Activated CD4-positive, alpha-beta T cell treated with anti-CD3 and anti-CD28 coated beads for 36 hours (primary cell): Measurements from ENCODE around the gene TDP1. TPM values are rescaled to one million over a fixed set of nuclear protein-coding genes. Genes with fewer than 3 reads are reported as not detected.
A peak's percentile ranks its signal among the peaks of the same experiment; 100 is the strongest.
"Not testable (repeated sequence)": the region's sequence is repeated elsewhere in the genome, so short reads cannot be mapped to it uniquely, and the experiment has no call there.

ENCODE experiments used
- ATAC-seq: fragments of 200-7000 bp; cut with Tn5 transposase; one replicate; pipeline ENCODE4 v1.10.0; 2021; ENCODE audit warnings: mild to moderate bottlenecking, moderate library complexity
- CTCF ChIA-PET: fragments of 350-600 bp; sonication (Branson Sonifier 250); formaldehyde crosslinking; loops from one replicate; lab custom pipeline; 2021; ENCODE audit warnings: antibody characterized with exemption; lab: Charles Lee
- POLR2A ChIA-PET: fragments of 350-600 bp; sonication (Branson Sonifier 250); formaldehyde crosslinking; loops from one replicate; lab custom pipeline; 2021; ENCODE audit warnings: antibody characterized with exemption, inconsistent platforms; lab: Charles Lee
- DNase-seq: peaks from one replicate; pipeline ENCODE4 v3.0.0-alpha.2; 2020
- H3K27ac Mint-ChIP-seq: one replicate; pipeline ENCODE4 v1.8.0; 2021; ENCODE audit warnings: mixed read lengths
- H3K27me3 Mint-ChIP-seq: one replicate; pipeline ENCODE4 v1.8.0; 2021; ENCODE audit warnings: mixed read lengths
- H3K36me3 Mint-ChIP-seq: one replicate; pipeline ENCODE4 v1.8.0; 2021; ENCODE audit warnings: low read depth, mixed read lengths
- H3K4me1 Mint-ChIP-seq: one replicate; pipeline ENCODE4 v1.8.0; 2021; ENCODE audit warnings: mixed read lengths
- H3K4me3 Mint-ChIP-seq: one replicate; pipeline ENCODE4 v1.8.0; 2021; ENCODE audit warnings: mild to moderate bottlenecking, moderate library complexity, mixed read lengths
- H3K9me3 Mint-ChIP-seq: one replicate; pipeline ENCODE4 v1.8.0; 2021; ENCODE audit warnings: low read depth, mixed read lengths
- intact Hi-C, 2 experiments: fragments of 100-400 bp; cut with DNase I in 1 of 2; cut with micrococcal nuclease in 1 of 2; formaldehyde crosslinking; loops; one replicate each; pipeline versions ENCODE4 v1.14.2 to v1.15.1; 2022 to 2024; cut with DNase I, micrococcal nuclease
- total RNA-seq, 2 experiments: library from RNA; stranded (reverse); gene quantifications; one replicate each; pipeline ENCODE4 v1.2.3, GENCODE V29; 2021

TDP1 gene
- total RNA-seq, 2 experiments from 2014 or later: 101 to 108 TPM

DNA sequence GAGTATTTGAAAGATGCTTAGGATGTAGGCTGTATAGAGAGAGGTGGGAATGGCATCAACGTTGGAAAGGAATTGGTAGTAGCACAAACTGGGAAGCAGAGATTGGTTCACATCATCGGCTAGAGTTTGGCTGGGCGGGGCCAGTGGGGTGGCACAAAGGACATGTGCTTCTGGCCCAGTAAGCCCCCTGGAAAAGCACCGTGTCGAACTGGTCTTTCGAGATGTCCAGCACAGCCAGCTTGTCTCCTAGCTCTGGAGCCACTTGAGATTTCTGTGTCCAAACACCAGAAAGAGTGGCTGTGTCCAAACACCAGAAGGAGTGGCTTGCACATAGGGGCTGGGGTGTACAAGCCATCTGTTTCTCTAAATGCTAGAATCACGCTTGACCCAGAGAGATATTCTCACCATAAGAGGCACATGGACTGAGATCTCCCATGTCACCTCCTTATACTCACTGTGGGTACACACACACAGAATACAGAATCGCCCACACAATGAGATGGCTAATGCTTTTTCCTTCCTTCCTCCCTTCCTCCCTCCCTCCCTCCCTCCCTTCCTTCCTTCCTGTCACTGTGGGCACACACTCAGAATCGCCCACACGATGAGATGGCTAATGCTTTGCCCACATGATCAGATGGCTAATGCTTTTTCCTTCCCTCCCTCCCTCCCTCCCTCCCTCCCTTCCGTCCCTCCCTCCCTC is 64.2 kb downstream of the TDP1 start:
- Mint-ChIP-seq H3K27me3 (no peaks in the 10 kb centered on the region), H3K4me3 (no peak overlapping the region), H3K36me3 (peaks cover 77% of the 10 kb centered on the region), H3K4me1 (peaks cover 5% of the 10 kb centered on the region), H3K27ac (no peak overlapping the region), H3K9me3 (no peaks in the 10 kb centered on the region)
- POLR2A ChIA-PET: no interaction called here
- intact Hi-C loops: no loop called here
- ATAC-seq (no peak), DNase-seq (no peak)
- CTCF ChIA-PET: no interaction called here

DNA sequence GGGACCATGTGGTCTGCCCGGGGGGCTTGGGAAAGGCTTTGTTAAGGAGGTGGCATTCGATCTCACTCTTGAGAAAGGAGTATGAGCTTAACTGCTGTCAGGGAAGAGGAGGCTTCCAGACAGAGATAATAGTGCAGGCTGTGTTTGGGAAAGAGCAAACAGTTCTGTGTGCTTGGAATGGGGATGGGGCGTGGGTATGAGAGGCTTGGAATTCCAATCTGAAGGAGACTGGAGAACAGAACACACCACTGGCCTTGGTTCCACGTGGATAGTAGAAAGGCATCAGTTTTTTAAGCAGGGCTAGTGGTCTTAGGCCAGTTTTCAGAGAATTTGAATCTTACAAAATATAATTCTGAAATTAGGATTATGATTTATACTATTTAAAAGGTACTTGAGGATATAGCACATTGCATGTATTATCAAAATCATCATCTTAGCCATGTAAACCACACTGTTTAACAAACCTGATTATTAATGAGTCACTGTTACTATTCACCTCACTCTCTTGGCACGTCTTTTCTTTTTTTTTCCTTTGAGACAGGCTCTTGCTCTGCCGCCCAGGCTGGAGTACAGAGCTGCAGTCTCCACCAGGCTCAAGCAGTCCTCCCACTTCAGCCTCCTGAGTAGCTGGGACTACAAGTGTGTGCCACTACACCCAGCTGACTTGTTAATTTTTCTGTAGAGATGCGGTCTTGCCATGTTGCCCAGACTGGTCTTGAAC is 67.6 kb downstream of the TDP1 start:
- ChIA-PET CTCF (no interaction called here), POLR2A (interaction anchor here (0.6 kb wide), 1 partner anchor 726 kb away, joined by 7 read pairs; no protein-coding TSS in a partner anchor)
- peaks cover 66% of the 10 kb centered on the region for H3K36me3 Mint-ChIP-seq
- H3K4me1 Mint-ChIP-seq: peaks cover 5% of the 10 kb centered on the region
- intact Hi-C loops: no loop called here
- H3K27ac Mint-ChIP-seq: no peak overlapping the region
- ATAC-seq (no peak), DNase-seq (no peak)
- H3K4me3 Mint-ChIP-seq: no peak overlapping the region
- no peaks in the 10 kb centered on the region for H3K9me3 Mint-ChIP-seq
- H3K27me3 Mint-ChIP-seq: no peaks in the 10 kb centered on the region

DNA sequence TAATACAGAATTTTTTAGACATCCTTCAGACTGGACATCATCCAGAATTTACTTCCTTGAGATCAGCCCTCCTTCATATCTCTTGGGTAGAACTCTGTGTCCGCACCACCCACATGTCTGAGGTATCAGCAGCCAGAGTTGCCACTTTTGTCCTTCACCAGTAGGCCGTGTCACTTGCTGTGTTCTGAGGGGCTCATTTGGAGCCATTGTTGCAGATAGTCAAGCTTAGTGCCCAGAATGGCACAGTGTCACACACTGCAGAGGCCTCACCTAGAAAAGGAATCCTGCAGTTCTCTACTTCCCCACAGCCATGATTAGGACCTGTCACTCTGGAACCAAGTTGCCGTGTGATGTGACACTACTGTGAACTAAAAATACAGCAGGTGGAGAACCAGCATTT is 69.2 kb downstream of the TDP1 start:
- peaks cover 3% of the 10 kb centered on the region for H3K4me1 Mint-ChIP-seq
- intact Hi-C loops: no loop called here
- H3K27ac Mint-ChIP-seq: no peak overlapping the region
- H3K9me3 Mint-ChIP-seq: no peaks in the 10 kb centered on the region
- peaks cover 59% of the 10 kb centered on the region for H3K36me3 Mint-ChIP-seq
- ATAC-seq: no peak
- CTCF ChIA-PET: no interaction called here
- H3K27me3 Mint-ChIP-seq: no peaks in the 10 kb centered on the region
- no peak for DNase-seq
- POLR2A ChIA-PET: no interaction called here
- H3K4me3 Mint-ChIP-seq: no peak overlapping the region

DNA sequence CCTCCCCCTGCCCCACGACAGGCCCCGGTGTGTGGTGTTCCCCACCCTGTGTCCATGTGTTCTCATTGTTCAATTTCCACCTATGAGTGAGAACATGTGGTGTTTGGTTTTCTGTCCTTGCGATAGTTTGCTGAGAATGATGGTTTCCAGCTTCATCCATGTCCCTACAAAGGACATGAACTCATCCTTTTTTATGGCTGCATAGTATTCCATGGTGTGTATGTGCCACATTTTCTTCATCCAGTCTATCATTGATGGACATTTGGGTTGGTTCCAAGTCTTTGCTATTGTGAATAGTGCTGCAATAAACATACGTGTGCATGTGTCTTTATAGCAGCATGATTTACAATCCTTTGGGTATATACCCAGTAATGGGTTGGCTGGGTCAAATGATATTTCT is 70.9 kb downstream of the TDP1 start:
- DNase-seq, CTCF ChIA-PET, ATAC-seq, H3K27me3 Mint-ChIP-seq, H3K9me3 Mint-ChIP-seq, H3K4me1 Mint-ChIP-seq, POLR2A ChIA-PET, intact Hi-C loops, H3K27ac Mint-ChIP-seq, H3K4me3 Mint-ChIP-seq: not testable (repeated sequence)
- H3K36me3 Mint-ChIP-seq: peaks cover 58% of the 10 kb centered on the region

DNA sequence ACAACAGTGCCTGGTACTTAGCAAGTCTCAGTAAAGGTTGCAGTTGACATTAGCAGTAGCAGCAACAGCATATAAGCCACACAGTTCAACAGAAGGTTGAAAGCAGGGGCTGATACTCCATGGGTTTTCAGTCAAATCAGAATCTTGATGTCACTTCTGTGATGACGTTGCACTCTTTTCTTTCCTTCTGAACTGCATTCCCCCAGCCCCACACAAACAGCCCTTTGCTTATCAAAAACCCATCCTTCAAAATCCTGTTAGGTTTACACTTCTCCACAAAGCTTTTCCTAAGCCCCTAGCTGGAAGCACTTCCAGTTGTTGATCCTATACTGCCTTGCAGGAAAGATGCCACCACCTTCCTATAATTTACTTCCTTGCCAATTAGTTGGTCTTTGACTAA is 72.1 kb downstream of the TDP1 start:
- intact Hi-C loops: no loop called here
- no peak for DNase-seq
- no peak overlapping the region for H3K4me3 Mint-ChIP-seq
- no peak for ATAC-seq
- no peak overlapping the region for H3K27ac Mint-ChIP-seq
- H3K4me1 Mint-ChIP-seq: no peaks in the 10 kb centered on the region
- ChIA-PET CTCF (interaction anchor here (0.6 to 1.5 kb wide), 3 partner anchors 11 to 55 kb away, joined by 4 read pairs; no protein-coding TSS in a partner anchor), POLR2A (no interaction called here)
- H3K27me3 Mint-ChIP-seq: no peaks in the 10 kb centered on the region
- no peaks in the 10 kb centered on the region for H3K9me3 Mint-ChIP-seq
- H3K36me3 Mint-ChIP-seq: peaks cover 59% of the 10 kb centered on the region

DNA sequence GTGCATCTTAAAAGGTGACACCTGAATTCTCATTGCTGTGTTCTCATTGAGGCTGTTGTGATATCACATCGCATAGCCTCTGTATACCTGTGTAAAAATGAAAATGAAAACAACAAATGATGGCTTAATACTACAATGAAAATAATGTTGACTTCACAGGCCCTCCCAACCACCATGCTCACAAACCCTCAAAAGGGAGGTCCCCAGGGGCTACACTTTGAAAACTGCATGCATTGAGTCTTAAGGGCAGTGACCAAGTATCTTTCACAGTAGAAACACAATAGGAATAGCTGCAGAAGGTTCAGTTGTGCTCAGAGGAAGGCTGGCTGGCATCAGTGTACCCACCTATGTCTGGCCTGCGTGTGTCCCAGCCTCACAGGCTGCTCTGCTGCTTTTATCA is 78.4 kb downstream of the TDP1 start:
- no peak for DNase-seq
- peaks cover 59% of the 10 kb centered on the region for H3K36me3 Mint-ChIP-seq
- H3K9me3 Mint-ChIP-seq: no peaks in the 10 kb centered on the region
- no peak overlapping the region for H3K27ac Mint-ChIP-seq
- ChIA-PET CTCF (no interaction called here), POLR2A (interaction anchor here (0.6 kb wide), 1 partner anchor 95 kb away, joined by 3 read pairs; no protein-coding TSS in a partner anchor)
- no peaks in the 10 kb centered on the region for H3K27me3 Mint-ChIP-seq
- intact Hi-C loops: no loop called here
- H3K4me3 Mint-ChIP-seq: no peak overlapping the region
- H3K4me1 Mint-ChIP-seq: peaks cover 8% of the 10 kb centered on the region
- ATAC-seq: no peak

DNA sequence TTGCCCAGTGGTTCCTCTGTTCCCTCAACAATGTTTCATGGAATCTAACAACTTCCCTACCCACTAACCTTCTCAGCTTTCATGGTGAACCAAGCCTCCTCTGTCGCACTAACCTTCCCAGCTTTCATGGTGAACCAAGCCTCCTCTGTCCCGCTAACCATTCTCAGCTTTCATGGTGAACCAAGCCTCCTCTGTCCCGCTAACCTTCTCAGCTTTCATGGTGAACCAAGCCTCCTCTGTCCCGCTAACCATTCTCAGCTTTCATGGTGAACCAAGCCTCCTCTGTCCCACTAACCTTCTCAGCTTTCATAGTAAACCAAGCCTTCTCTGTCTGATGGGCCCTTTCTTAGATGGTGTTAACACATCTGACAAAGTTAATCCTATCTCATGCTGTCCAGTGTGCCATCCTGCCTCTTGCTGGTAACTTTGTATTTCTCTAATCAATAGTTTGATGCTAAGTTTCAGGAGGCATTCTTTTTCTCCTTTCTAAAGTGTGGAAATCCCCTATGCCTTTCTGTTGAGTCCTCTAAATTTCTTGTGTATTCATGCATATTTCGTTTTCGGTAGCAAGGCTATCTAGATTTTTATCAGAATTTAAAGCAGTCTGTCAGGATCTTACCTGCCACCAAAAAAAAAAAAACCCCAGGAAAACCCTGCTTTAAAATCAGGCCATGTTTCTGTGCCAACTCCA is 79.3 kb downstream of the TDP1 start:
- ChIA-PET POLR2A (interaction anchor here (0.6 kb wide), 1 partner anchor 96 kb away, joined by 3 read pairs; no protein-coding TSS in a partner anchor), CTCF (interaction anchor here (0.6 kb wide), 1 partner anchor 1032 kb away, joined by 3 read pairs; no protein-coding TSS in a partner anchor)
- no peaks in the 10 kb centered on the region for H3K9me3 Mint-ChIP-seq
- DNase-seq (no peak), ATAC-seq (peak; percentile 33)
- H3K36me3 Mint-ChIP-seq: peaks cover 62% of the 10 kb centered on the region
- no peak overlapping the region for H3K4me3 Mint-ChIP-seq
- intact Hi-C loops: no loop called here
- H3K27ac Mint-ChIP-seq: peak overlapping the region; percentile 7
- H3K27me3 Mint-ChIP-seq: no peaks in the 10 kb centered on the region
- peaks cover 11% of the 10 kb centered on the region for H3K4me1 Mint-ChIP-seq

DNA sequence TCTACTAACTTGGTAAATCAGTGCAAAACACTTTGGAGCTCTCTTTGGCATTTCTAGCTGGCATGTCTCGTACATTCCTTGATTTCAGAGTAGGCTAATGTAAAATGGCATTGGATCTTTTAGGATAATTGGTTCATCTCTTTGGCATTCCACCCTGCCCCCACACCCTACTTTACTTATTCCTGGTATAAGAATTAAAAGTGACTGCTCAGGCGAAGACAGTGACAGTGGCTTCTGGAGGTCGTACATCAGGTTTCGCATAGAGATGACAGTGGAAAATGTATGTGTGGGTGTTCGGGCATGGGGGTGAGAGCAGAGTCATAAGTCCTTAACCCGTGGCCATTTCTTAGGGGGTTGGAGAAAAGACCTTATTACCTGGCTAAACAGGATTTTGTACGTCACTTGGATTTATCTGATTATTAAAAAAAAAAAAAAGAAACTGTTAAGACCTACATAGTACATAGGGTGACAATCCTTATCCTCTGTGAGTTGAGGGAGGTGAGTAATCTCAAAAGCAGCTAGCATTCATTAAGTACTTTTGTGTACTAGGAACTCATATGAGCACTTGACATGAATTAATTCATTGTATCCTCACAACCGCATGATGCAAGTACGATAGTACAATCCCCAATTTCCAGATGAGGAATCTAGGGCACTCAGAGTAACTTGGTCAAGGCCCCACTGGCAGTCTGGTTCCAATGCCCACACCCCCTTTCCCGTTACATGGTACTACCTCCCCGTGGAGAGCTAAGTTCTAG is 83.7 kb downstream of the TDP1 start:
- Mint-ChIP-seq H3K27me3 (no peaks in the 10 kb centered on the region), H3K27ac (no peak overlapping the region), H3K9me3 (no peaks in the 10 kb centered on the region), H3K36me3 (peaks cover 68% of the 10 kb centered on the region), H3K4me3 (no peak overlapping the region), H3K4me1 (peaks cover 22% of the 10 kb centered on the region)
- ChIA-PET POLR2A (no interaction called here), CTCF (interaction anchor here (1.6 kb wide), 1 partner anchor 12 kb away, joined by 4 read pairs; no protein-coding TSS in a partner anchor)
- DNase-seq (no peak), ATAC-seq (no peak)
- intact Hi-C loops: no loop called here

DNA sequence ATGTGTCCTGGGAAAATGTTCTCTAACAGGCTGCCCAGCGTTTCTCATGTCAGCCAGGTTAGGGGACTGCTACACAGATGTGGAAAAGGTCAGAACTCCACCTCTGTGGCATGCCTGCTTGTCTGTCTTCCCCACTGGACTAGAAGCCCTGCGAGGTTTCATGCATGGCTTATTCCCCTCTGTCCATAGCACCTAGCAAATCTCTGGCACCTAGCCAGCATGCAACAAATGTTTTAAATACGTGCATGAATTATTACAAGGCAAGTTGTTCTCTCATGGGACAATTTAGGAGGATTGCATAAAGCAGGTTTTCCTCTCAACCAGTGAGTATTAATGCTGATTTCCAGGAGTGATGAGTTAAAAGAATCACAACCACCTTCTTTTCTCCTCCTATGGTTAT is 84.7 kb downstream of the TDP1 start:
- DNase-seq: no peak
- ChIA-PET POLR2A (no interaction called here), CTCF (no interaction called here)
- no peak overlapping the region for H3K4me3 Mint-ChIP-seq
- H3K9me3 Mint-ChIP-seq: no peaks in the 10 kb centered on the region
- no peak for ATAC-seq
- no peaks in the 10 kb centered on the region for H3K27me3 Mint-ChIP-seq
- H3K27ac Mint-ChIP-seq: no peak overlapping the region
- intact Hi-C loops: no loop called here
- peaks cover 64% of the 10 kb centered on the region for H3K36me3 Mint-ChIP-seq
- H3K4me1 Mint-ChIP-seq: peaks cover 15% of the 10 kb centered on the region

DNA sequence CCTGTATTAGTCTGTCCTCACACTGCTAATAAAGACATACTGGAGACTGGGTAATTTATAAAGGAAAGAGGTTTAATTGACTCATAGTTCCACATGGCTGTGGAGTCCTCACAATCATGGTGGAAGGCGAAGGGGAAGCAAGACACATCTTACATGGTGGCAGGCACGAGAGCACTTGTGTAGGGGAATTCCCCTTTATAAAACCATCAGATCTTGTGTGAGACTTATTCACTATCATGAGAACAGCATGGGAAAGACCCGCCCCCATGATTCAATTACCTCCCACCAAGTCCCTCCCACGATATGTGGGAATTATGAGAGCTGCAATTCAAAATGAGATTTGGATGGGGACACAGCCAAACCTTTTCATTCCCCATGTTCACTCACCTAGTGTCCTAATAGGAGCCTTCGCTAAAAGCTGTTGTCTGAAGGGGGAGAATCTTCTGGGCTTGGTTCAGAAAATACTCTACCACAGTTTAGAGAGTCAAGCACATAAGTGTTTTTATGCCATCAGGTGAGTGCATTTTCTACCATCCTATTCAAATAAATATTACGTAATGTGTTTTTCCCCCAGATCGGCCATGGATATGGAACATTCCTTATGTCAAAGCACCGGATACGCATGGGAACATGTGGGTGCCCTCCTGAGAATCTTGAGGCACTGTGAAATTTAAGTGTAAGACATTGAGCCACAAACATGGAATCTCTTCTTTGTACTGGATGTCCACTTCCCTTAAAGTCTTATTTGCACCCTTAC is 86.9 kb downstream of the TDP1 start:
- Mint-ChIP-seq H3K27ac (peak overlapping the region; percentile 73), H3K4me1 (peaks cover 19% of the 10 kb centered on the region), H3K36me3 (peaks cover 67% of the 10 kb centered on the region), H3K9me3 (no peaks in the 10 kb centered on the region), H3K4me3 (no peak overlapping the region), H3K27me3 (no peaks in the 10 kb centered on the region)
- intact Hi-C loops: no loop called here
- ATAC-seq (no peak), DNase-seq (no peak)
- POLR2A ChIA-PET: no interaction called here
- CTCF ChIA-PET: interaction anchor here (0.7 kb wide), 1 partner anchor 24 kb away, joined by 3 read pairs; no protein-coding TSS in a partner anchor
